Fibroblast of skin of left quadriceps (primary cell): ENCODE measurements around the gene WDTC1.

ENCODE experiments used
- DNase-seq, 2 experiments: peaks; one replicate each; pipeline ENCODE4 v3.0.0-alpha.2; 2013; ENCODE audit warnings: low read depth in 2 of 2

Gene WDTC1

GRCh38 chr1:27301052-27301422 is 66.6 kb downstream of the WDTC1 start:
- no peak for DNase-seq

GRCh38 chr1:27301582-27302199 is 67.3 kb downstream of the WDTC1 start:
- no peak for DNase-seq

GRCh38 chr1:27302612-27303011 is 68.2 kb downstream of the WDTC1 start:
- DNase-seq = no peak

DNA sequence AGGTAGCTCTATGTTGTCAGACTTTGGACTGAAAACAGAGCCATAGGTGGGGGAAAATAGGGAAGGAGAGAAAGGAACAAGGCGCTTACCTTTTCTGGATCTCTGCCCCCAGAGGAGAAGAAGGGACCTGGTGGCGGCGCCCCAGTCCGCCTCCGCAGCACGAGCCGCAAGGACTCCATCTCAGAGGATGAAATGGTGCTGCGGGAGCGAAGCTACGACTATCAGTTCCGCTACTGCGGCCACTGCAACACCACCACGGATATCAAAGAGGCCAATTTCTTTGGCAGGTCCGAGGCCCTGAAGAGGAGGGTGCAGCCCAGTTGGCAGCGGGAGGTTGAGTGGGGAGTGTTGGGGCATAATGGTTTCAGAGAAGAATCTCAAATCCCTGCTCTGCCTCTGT is 69.1 kb downstream of the WDTC1 start:
- no peak for DNase-seq

DNA sequence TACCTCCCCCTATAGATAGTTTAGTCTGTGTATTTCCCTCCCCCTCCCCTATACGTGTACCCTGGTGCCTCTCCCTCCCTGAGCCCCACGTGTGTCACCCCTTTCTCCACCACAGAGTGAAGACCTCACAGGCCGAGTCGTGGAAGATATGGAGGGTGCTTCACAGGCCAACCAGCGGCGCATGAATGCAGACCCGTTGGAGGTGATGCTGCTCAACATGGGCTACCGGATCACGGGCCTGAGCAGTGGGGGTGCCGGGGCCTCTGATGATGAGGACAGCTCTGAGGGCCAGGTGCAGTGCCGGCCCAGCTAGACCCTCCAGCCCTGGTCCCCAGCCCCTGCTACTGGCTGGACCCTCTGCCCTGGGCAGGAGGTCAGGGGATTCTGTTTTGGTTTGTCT is 71.6 kb downstream of the WDTC1 start:
- DNase-seq = no peak

GRCh38 chr1:27306892-27307761 is 72.7 kb downstream of the WDTC1 start:
- no peak for DNase-seq

DNA sequence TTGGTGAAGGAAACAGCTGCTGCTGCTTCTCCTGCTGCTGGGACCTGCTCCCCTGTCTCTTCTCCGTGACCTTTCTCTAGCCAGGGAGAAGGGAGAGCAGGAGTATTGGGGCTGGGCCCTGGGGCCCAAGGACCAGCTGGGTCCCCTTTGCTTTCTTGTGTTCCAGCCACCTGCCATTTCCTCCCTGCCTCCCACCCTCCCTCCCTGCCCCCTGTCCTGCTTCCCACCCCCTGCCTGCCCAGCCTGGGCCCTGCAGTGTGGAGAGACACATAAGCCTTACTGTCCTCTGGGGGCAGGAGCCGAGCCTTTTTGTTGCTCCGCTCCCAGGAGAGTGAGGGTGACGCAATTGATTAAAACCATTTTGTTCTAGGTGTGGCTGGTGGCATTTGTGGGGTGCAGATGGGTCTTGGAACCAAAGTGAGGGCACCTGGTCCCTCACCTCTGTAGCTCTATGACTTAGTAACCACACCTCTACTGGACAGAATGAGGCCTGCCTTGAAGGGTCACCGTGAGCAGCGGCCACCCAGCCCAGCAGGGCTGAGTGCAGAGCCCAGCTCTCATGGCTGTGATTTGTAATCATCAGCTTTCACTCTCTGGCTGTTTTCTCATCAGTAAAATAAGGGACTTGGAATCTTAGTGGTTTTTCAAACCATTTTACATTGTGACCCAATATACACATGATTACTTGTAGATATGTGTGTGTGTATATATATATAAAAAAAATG is 73.6 kb downstream of the WDTC1 start:
- no peak for DNase-seq

- no peak for DNase-seq
Observed at GRCh38 chr1:27314169-27314568, 79.7 kb downstream of the WDTC1 start.

GRCh38 chr1:27314737-27315136 is 80.3 kb downstream of the WDTC1 start:
- no peak for DNase-seq

DNA sequence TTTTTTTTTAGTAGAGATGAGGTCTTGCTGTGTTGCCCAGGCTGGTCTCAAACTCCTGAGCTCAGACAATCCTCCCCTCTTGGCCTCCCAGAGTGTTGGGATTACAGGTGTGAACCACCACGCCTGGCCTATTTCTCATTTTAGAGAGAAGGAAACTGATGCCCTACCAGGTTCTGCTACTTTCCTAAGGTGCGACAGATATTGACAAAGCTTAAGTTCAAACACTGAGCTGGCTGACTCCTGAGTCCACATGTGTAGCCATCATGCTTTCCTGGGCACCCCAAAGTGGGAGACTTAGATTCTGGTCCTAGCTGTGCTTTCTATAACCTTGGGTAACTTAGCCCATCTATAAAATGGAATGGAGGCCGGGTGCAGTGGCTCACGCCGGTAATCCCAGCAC is 82.4 kb downstream of the WDTC1 start:
- no peak for DNase-seq

DNA sequence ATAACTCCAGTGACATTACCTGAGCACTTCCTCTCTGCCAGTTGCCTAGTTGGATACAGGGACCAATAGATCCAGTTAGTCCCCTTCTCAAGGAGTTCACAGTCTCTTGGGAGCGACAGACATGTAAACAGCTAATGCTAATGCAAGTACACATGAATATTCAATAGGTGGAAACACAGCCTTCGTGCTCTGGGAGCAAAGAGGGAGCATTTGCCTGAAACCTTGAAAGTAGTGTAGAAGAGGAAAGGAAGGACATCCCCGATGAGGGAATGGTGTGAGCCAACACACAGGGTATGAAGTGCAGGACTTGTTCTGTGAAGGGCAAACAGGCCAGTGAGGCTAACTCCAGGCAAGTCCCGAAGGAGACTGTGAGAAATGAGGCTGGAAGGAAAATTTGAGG is 83.7 kb downstream of the WDTC1 start:
- no peak for DNase-seq

GRCh38 chr1:27318596-27318995 is 84.2 kb downstream of the WDTC1 start:
- peak; percentile 78 for DNase-seq

- DNase-seq = peak; percentile 93 to 94
Observed at GRCh38 chr1:27321813-27322568, 87.6 kb downstream of the WDTC1 start, which contains the start of gene TMEM222. TMEM222 (plus strand) TSS chr1:27322163; CDS start chr1:27322198, 35 bp downstream.

DNA sequence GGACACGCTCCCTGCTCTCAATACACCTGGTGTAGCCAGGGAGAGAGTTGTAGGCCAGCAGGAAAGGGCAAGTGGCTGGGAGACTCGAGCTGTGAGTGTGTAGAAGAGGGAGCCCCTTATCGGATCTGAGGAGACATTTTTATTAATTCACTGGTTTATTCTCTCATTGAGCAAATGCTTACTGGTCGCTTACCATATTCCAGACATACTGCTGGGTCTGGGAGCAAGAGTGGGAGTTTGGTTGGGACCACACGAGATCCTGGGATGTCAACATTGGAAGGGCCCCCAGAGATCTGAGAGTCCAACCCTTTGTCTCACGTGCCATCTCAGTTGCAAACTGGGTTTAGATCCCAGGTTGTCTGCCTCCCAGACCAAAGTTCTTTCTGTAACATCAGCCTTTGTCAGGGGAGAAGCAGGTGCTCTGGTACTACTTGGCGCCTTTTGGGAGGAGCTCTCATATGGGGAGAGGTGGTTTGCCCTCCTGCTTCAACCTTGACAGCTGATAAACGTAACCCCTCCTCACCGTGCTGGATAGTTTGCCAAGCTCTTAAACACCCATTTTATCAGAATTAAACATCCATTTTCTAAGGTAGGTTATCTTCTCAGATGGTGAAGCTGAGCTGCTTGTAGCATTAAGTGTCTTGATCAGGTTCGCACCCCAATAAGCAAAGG is 88.3 kb downstream of the WDTC1 start:
- DNase-seq = no peak

DNA sequence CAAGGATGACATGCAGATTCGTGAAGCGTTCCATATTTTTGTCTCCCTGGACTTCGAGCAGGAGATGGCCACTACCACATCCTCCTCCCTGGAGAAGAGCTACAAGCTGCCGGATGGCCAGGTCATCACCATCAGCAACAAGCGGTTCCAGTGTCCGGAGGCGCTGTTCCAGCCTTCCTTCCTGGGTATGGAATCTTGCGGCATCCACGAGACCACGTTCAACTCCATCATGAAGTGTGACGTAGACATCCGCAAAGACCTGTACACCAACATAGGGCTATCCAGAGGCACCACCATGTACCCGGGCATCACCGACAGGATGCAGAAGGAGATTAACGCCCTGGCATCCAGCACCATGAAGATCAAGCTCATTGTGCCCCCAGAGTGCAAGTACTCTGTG is 90.9 kb downstream of the WDTC1 start:
- DNase-seq = no peak

DNA sequence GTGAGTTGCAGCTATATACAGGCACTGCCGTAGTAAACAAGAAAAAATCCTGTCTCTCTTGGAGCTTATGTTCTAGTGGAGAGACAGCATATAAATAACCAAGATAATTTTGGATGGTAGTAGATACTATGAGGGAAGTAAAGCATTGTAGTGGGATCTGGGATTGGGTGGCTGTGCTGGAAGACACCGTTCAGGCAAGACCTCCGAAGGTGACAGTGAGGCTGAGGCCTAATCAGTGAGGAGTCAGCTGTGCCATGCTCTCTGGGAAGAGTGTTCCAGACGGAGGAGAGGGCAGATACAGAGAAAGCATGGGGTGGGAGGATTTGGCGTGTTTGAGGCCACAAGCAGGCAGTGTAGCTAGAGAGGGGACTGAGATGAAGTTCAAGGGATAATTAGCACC is 93.5 kb downstream of the WDTC1 start:
- no peak for DNase-seq

GRCh38 chr1:27330786-27331185 is 96.4 kb downstream of the WDTC1 start:
- DNase-seq = no peak

- DNase-seq = no peak
Observed at GRCh38 chr1:27331426-27331825, 97.0 kb downstream of the WDTC1 start.

GRCh38 chr1:27331922-27332321 is 97.5 kb downstream of the WDTC1 start:
- no peak for DNase-seq

GRCh38 chr1:27332536-27333281 is 98.3 kb downstream of the WDTC1 start:
- DNase-seq = no peak
